K562 (cell line): Measurements from ENCODE around the gene HSPA1L. TPM values are rescaled to one million over a fixed set of nuclear protein-coding genes. Genes with fewer than 3 reads are reported as not detected.

Source experiments
- CCNT2 ChIP-seq: IDR thresholded peaks from 2 replicates; pipeline ENCODE4 v1.6.1; 2011; ENCODE audit warnings: borderline replicate concordance, low read depth, mild to moderate bottlenecking, moderate library complexity, mixed read lengths, low read length; ENCODE audit not compliant: insufficient read length; ENCODE audit errors: extremely low read depth
- CHD4 ChIP-seq: fragments of 200-600 bp; sonication (generic); IDR thresholded peaks from 3 replicates; pipeline ENCODE4 v1.6.1; 2012; ENCODE audit warnings: low read depth, mild to moderate bottlenecking, mixed read lengths, low read length, inconsistent platforms; ENCODE audit not compliant: insufficient read depth, insufficient replicate concordance, poor library complexity, severe bottlenecking
- ELK1 ChIP-seq: sonication (generic); formaldehyde crosslinking; IDR thresholded peaks from 2 replicates; pipeline ENCODE4 v1.8.1; 2022; ENCODE audit warnings: missing genetic modification reagents
- LEF1 ChIP-seq: fragments of 450-650 bp; IDR thresholded peaks from 2 replicates; pipeline ENCODE4 v1.6.1; 2016; ENCODE audit warnings: mild to moderate bottlenecking
- POLR2A ChIP-seq: fragments of 450-650 bp; conservative IDR thresholded peaks from 2 replicates; pipeline ENCODE4 v1.6.1; 2016
- RERE ChIP-seq: sonication (generic); formaldehyde crosslinking; IDR thresholded peaks from 2 replicates; pipeline ENCODE4 v1.8.0; 2023; ENCODE audit warnings: missing genetic modification reagents, mild to moderate bottlenecking, borderline replicate concordance
- TCFL5 ChIP-seq: fragments of 250-450 bp; sonication (Bioruptor Pico); conservative IDR thresholded peaks from 2 replicates; pipeline ENCODE4 v1.6.1; 2021; ENCODE audit warnings: mild to moderate bottlenecking, moderate library complexity, matching md5 sums
- VEZF1 ChIP-seq: fragments of 200-800 bp; sonication (Bioruptor generic); IDR thresholded peaks from 2 replicates; pipeline ENCODE4 v1.6.1; 2017; ENCODE audit warnings: missing genetic modification characterization, missing compliant biosample characterization
- ZNF311 ChIP-seq: fragments of 250-450 bp; sonication (Bioruptor Pico); IDR thresholded peaks from 2 replicates; pipeline ENCODE4 v1.4.0; 2020; ENCODE audit warnings: mild to moderate bottlenecking, moderate library complexity
- ZNF518B ChIP-seq: fragments of 250-450 bp; sonication (Bioruptor Pico); IDR thresholded peaks from 2 replicates; pipeline ENCODE4 v1.5.0; 2021; ENCODE audit warnings: mild to moderate bottlenecking, moderate library complexity
- ZNF639 ChIP-seq, 2 experiments: fragments of 200-800 bp in 1 of 2; sonication (Bioruptor generic) in 1 of 2; sonication (generic) in 1 of 2; formaldehyde crosslinking in 1 of 2; IDR thresholded peaks in 1 of 2; conservative IDR thresholded peaks in 1 of 2; 2 replicates each; pipeline versions ENCODE4 v1.5.0 to v1.6.1; 2016 to 2020; ENCODE audit warnings: missing compliant biosample characterization in 1 of 2, missing genetic modification characterization in 1 of 2, missing genetic modification reagents in 1 of 2
- polyA plus RNA-seq, 8 experiments: library from polyadenylated mRNA; depleted of rRNA in 4 of 8; stranded (reverse) in 5 of 8; unstranded in 3 of 8; fragments of >200 nt; fragmentation: Nextera tagmentation in 2 of 8; fragmentation: Illumina TruSeq in 1 of 8; extraction: Ambion mirVana in 2 of 8; extraction: Trizol in 1 of 8; gene quantifications; 2 replicates each; pipeline versions ENCODE4 v1.2.1 to v1.2.3, GENCODE V29; 2011 to 2014; ENCODE audit warnings: inconsistent platforms in 1 of 8, missing spikeins in 1 of 8
- total RNA-seq, 7 experiments: library from RNA; depleted of rRNA in 6 of 7; stranded (reverse); fragments of >200 nt in 6 of 7; fragmentation: Illumina TruSeq in 2 of 7; extraction: Trizol in 2 of 7; gene quantifications; 2 replicates each; pipeline versions ENCODE4 v1.2.1 to v1.2.3, GENCODE V29; 2011 to 2021; ENCODE audit warnings: low replicate concordance in 1 of 7

Gene HSPA1L
- total and polyA plus RNA-seq, 9 of the 15 experiments (the other 6 are each of a cell fraction or from before 2014, with no cell fraction given) = 0.14 to 2.1 (median 1.3) TPM

- no peak for TF ChIP-seq ZNF518B (CRISPR knock-in tag)
- TF ChIP-seq RERE (CRISPR knock-in tag) = 0 out of 2 replicates have a peak, but pooled peaks have one; percentile 45
- TF ChIP-seq POLR2A = peak; percentile 100
- TF ChIP-seq ZNF311 = no peak
- no peak for TF ChIP-seq VEZF1 (CRISPR knock-in tag)
- no peak for TF ChIP-seq TCFL5 (CRISPR knock-in tag)
- no peak for TF ChIP-seq ELK1 (CRISPR knock-in tag)
- no peak for TF ChIP-seq CHD4
- TF ChIP-seq CCNT2 = peak; percentile 80
- TF ChIP-seq ZNF639 (CRISPR knock-in tag; conservative IDR thresholded peaks at IDR 0.05 in 1 of 2, IDR thresholded peaks at IDR 0.05 in 1 of 2) = no peak
- no peak for TF ChIP-seq LEF1
Measured at GRCh38 chr6:31827286-31828079, 12.4 kb upstream of the HSPA1L start, which contains the start of gene HSPA1B (continued).
